Measurements from ENCODE around the gene ZNF423.

The ZNF423 gene

DNA sequence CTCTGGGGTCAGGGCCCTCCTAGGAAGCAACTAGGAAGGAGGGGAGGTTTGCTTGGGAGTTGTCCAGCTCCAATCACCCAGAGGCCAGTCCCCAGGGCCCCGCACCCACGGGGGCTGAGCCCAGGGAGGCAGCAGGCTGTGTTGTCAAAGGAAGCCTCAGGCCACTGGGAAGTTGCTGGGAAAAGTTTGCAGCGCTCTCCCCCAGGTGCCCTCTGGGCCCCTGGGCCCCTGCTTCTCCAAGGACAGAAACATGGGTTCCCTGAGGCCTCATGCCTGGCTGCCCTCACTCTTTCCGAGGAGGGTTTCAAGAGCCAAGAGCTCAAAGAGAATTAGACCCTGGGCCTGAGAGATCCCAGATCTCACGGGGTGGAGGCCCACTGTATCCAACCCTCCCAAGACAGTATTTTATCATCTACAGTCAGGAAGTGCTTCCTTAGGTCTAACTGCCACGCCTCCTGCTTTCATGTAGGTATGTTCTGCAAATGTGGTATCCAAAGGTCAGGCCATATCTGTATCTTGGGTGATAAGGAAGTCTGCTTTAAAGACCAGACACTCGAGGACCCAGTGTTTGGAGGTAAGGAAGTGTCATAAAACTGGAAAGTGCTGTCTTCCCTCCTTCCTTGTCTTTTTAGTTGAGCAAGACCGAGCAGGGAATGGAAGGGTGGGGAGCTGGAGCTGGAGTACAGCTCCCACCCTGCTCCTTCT lies 44.2 kb upstream of the ZNF423 start:
- TF ChIP-seq, protein P1, sequence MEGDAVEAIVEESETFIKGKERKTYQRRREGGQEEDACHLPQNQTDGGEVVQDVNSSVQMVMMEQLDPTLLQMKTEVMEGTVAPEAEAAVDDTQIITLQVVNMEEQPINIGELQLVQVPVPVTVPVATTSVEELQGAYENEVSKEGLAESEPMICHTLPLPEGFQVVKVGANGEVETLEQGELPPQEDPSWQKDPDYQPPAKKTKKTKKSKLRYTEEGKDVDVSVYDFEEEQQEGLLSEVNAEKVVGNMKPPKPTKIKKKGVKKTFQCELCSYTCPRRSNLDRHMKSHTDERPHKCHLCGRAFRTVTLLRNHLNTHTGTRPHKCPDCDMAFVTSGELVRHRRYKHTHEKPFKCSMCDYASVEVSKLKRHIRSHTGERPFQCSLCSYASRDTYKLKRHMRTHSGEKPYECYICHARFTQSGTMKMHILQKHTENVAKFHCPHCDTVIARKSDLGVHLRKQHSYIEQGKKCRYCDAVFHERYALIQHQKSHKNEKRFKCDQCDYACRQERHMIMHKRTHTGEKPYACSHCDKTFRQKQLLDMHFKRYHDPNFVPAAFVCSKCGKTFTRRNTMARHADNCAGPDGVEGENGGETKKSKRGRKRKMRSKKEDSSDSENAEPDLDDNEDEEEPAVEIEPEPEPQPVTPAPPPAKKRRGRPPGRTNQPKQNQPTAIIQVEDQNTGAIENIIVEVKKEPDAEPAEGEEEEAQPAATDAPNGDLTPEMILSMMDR (IDR thresholded peaks at IDR 0.05): no peak
- no peaks in the 10 kb centered on the region for H3K9me3 Mint-ChIP-seq
- no peak for DNase-seq
- no peaks in the 10 kb centered on the region for H3K36me3 Mint-ChIP-seq (ENCODE audit: low read depth)
- H3K27ac Mint-ChIP-seq: no peak overlapping the region
- H3K27me3 Mint-ChIP-seq (ENCODE audit: low read depth, poor library complexity): peaks cover 18% of the 10 kb centered on the region
- H3K4me1 Mint-ChIP-seq: peaks cover 49% of the 10 kb centered on the region
- H3K4me3 Mint-ChIP-seq: no peak overlapping the region

DNA sequence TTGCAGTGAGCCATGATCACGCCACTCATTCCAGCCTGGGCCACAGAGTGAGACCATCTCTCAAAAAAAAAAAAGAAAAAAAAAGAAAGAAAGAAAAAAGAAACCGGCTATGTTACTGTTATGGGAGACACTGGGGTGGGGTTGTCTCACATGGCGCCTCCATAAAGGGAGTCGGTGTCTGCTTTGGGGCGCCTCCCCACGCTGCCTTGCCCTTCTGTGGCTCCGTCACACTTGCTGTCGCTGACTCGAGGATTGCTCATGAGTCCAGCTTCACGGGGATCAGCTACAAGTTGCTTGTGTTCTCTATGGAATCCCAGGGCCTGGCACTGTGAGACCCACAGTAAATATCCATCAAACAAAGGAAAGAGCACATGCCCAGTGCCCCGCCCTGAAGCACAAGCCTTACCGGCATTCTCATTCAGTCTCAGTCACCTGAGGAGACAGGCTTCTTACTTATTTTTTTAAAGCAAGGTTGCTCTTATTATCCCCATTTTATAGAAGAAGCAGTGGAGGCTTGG lies 40.6 kb upstream of the ZNF423 start:
- H3K27ac Mint-ChIP-seq: no peak overlapping the region
- no peak overlapping the region for H3K4me3 Mint-ChIP-seq
- peaks cover 13% of the 10 kb centered on the region for H3K27me3 Mint-ChIP-seq (ENCODE audit: low read depth, poor library complexity)
- TF ChIP-seq, protein P1 (IDR thresholded peaks at IDR 0.05): no peak
- no peak for DNase-seq
- no peaks in the 10 kb centered on the region for H3K36me3 Mint-ChIP-seq (ENCODE audit: low read depth)
- peaks cover 62% of the 10 kb centered on the region for H3K4me1 Mint-ChIP-seq
- no peaks in the 10 kb centered on the region for H3K9me3 Mint-ChIP-seq

DNA sequence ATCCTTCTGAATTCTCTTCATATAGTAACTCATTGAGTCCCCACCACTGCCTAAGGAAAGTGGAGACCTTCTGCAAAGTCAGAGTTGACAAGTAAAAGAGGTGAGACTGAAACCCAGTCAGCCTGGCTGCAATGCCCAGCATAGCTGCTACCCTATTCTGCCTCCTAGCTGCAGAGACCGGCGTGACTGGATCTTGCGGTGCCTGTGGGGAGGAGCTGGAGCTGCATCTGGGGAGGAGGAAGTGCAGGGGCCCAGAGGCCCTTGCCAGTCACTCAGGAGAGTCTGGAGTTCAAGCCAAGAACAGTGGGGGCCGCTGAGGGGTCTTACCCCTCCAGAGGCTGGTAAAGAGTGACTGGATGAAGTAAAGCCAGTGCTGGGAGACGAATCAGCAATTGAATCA lies 35.0 kb upstream of the ZNF423 start:
- no peak overlapping the region for H3K4me3 Mint-ChIP-seq
- H3K27ac Mint-ChIP-seq: no peak overlapping the region
- TF ChIP-seq, protein P1 (IDR thresholded peaks at IDR 0.05): peak; percentile 12

DNA sequence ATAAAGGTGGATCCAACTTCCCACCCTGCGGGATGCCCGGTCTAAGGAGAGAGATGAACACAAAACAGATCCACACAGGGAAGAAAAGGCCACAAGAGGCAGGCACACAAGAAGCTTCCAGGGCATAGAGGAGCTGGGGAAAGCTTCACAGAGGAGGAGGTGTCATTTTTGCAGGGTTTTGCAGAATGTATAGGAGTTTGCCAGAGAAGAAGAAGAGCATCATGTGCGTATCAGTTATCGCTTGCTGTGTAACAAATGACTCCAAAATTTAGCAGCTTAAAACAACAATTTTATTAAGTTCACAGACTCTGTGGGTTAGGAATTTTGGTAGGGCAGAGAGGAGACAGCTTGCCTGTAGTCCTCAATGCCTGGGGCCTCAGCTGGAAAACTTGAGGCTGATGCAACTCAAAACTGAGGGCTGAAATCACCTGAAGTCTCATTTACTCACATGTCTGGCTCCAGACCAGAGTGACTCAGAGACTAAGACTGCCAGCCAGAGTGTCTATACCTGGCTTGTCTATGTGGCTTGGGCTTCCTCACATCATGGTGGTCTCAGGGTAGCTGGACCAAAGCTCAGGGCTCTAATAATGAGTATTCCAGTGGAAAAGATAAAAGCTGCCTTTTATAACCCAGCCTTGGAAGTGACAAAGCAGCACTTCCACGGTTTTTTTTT lies 33.9 kb upstream of the ZNF423 start:
- H3K36me3 Mint-ChIP-seq (ENCODE audit: low read depth): no peaks in the 10 kb centered on the region
- DNase-seq: no peak
- TF ChIP-seq, protein P1 (IDR thresholded peaks at IDR 0.05): no peak
- H3K27me3 Mint-ChIP-seq (ENCODE audit: low read depth, poor library complexity): peaks cover 8% of the 10 kb centered on the region
- peaks cover 33% of the 10 kb centered on the region for H3K4me1 Mint-ChIP-seq
- H3K9me3 Mint-ChIP-seq: peaks cover 7% of the 10 kb centered on the region
- H3K27ac Mint-ChIP-seq: no peak overlapping the region
- no peak overlapping the region for H3K4me3 Mint-ChIP-seq

More for the DNA sequence above, 35.0 kb upstream of the ZNF423 start:
- H3K27me3 Mint-ChIP-seq (ENCODE audit: low read depth, poor library complexity): peaks cover 8% of the 10 kb centered on the region
- no peaks in the 10 kb centered on the region for H3K36me3 Mint-ChIP-seq (ENCODE audit: low read depth)
- peak; percentile 25 for DNase-seq
- peaks cover 7% of the 10 kb centered on the region for H3K9me3 Mint-ChIP-seq
- peaks cover 40% of the 10 kb centered on the region for H3K4me1 Mint-ChIP-seq

DNA sequence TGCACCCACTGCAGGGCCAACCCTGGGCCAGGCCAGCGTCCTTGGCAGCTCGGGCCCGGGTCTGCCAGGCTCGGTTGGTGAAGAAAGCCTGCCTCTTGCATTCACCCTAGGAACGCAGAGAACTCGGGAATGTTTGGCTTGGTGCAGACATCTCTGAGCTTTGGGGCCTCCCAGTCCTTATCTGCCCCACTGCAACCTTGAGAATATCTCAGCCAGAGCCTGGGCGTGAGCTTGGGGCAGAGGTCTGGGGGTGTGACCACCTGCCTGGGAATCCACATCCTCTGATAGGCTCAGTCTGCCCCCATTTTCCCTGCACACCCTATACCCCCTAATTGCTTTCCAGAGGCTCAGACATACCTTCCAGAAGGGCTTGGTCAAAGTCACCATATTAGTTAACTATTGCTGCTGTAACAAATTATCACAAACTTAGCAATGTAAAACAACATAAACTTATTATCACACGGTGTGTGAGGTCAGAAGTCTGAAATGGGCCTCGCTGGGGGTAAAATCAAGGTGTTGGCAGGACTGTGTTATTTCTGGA lies 30.7 kb upstream of the ZNF423 start:
- H3K36me3 Mint-ChIP-seq (ENCODE audit: low read depth): no peaks in the 10 kb centered on the region
- peaks cover 7% of the 10 kb centered on the region for H3K9me3 Mint-ChIP-seq
- DNase-seq: no peak
- no peak overlapping the region for H3K4me3 Mint-ChIP-seq
- no peak overlapping the region for H3K27ac Mint-ChIP-seq
- H3K4me1 Mint-ChIP-seq: peaks cover 51% of the 10 kb centered on the region
- TF ChIP-seq, protein P1 (IDR thresholded peaks at IDR 0.05): no peak
- H3K27me3 Mint-ChIP-seq (ENCODE audit: low read depth, poor library complexity): peaks cover 8% of the 10 kb centered on the region

All from nephron progenitor cell (in vitro differentiated cells).